Caco-2 (cell line): ENCODE measurements around the gene SERTAD4. TPM values are rescaled to one million over a fixed set of nuclear protein-coding genes. Genes with fewer than 3 reads are reported as not detected.

ENCODE experiments used
- BruUV-seq: library from RNA; stranded (reverse); fragments of 400-500 nt; replicated peaks from 2 replicates; lab custom pipeline; 2021; lab: Mats Ljungman, UMichigan
- CTCF ChIA-PET: fragments of 300-600 bp; sonication (Branson Sonifier 250); formaldehyde crosslinking; loops from one replicate; lab custom pipeline; 2022; ENCODE audit warnings: antibody characterized with exemption; lab: Charles Lee
- POLR2A ChIA-PET: fragments of 300-600 bp; sonication (Branson Sonifier 250); formaldehyde crosslinking; loops from one replicate; lab custom pipeline; 2022; ENCODE audit warnings: antibody characterized with exemption; lab: Charles Lee
- DNase-seq, 2 experiments: peaks; one replicate each; pipeline versions ENCODE4 v3.0.0 to v3.0.0-alpha.2; 2020 to 2022
- H3K27me3 ChIP-seq: replicated peaks from 2 replicates; pipeline ENCODE4 v1.6.0; 2011; ENCODE audit warnings: low read length; ENCODE audit not compliant: control insufficient read depth, insufficient read depth
- H3K36me3 ChIP-seq: 2 replicates; pipeline ENCODE4 v1.5.1; 2011; ENCODE audit warnings: low read length; ENCODE audit not compliant: control insufficient read depth, insufficient read depth
- H3K4me1 ChIP-seq: fragments of 250-450 bp; sonication (Bioruptor Pico); 2 replicates; pipeline ENCODE4 v1.5.1; 2020; ENCODE audit warnings: mild to moderate bottlenecking
- H3K4me3 ChIP-seq: 2 replicates; pipeline ENCODE4 v1.5.1; 2011; ENCODE audit warnings: low read depth, mild to moderate bottlenecking, control low read depth, low read length
- H3K9me3 ChIP-seq: fragments of 250-450 bp; sonication (Bioruptor Pico); 2 replicates; pipeline ENCODE4 v1.5.1; 2020; ENCODE audit warnings: mild to moderate bottlenecking, moderate library complexity
- H3K27ac Mint-ChIP-seq: one replicate; pipeline ENCODE4 v1.8.0; 2022; ENCODE audit warnings: mixed read lengths; ENCODE audit not compliant: unreplicated experiment
- H3K27me3 Mint-ChIP-seq: one replicate; pipeline ENCODE4 v1.8.0; 2022; ENCODE audit warnings: mixed read lengths; ENCODE audit not compliant: insufficient read depth, unreplicated experiment
- H3K36me3 Mint-ChIP-seq: one replicate; pipeline ENCODE4 v1.8.0; 2022; ENCODE audit warnings: mild to moderate bottlenecking, mixed read lengths; ENCODE audit not compliant: insufficient read depth, unreplicated experiment
- H3K4me1 Mint-ChIP-seq: one replicate; pipeline ENCODE4 v1.8.0; 2022; ENCODE audit warnings: low read depth, mixed read lengths; ENCODE audit not compliant: unreplicated experiment
- H3K4me3 Mint-ChIP-seq: one replicate; pipeline ENCODE4 v1.8.0; 2022; ENCODE audit warnings: mild to moderate bottlenecking, moderate library complexity, mixed read lengths; ENCODE audit not compliant: unreplicated experiment
- H3K9me3 Mint-ChIP-seq: one replicate; pipeline ENCODE4 v1.8.0; 2022; ENCODE audit warnings: mixed read lengths; ENCODE audit not compliant: unreplicated experiment
- CTCF ChIP-seq, 2 experiments: fragments of 200-600 bp in 1 of 2; IDR thresholded peaks; 1 replicate in 1 of 2; 2 replicates in 1 of 2; pipeline versions ENCODE4 v1.5.1 to v1.8.0; 2011 to 2022; ENCODE audit warnings: antibody characterized with exemption in 1 of 2, control low read depth in 1 of 2, inconsistent platforms in 1 of 2, low read depth in 1 of 2, low read length in 1 of 2, mild to moderate bottlenecking in 1 of 2, moderate library complexity in 1 of 2; ENCODE audit not compliant: insufficient read depth in 1 of 2, severe bottlenecking in 1 of 2, unreplicated experiment in 1 of 2
- intact Hi-C: fragments of 100-400 bp; cut with micrococcal nuclease; formaldehyde crosslinking; loops from one replicate; pipeline ENCODE4 v1.10.0; 2022; ENCODE audit not compliant: unreplicated experiment
- total RNA-seq: library from RNA; stranded (reverse); gene quantifications from 2 replicates; pipeline ENCODE4 v1.2.3, GENCODE V29; 2022

SERTAD4 gene
- total RNA-seq, 1 experiment from 2014 or later, result 2.8 TPM

DNA sequence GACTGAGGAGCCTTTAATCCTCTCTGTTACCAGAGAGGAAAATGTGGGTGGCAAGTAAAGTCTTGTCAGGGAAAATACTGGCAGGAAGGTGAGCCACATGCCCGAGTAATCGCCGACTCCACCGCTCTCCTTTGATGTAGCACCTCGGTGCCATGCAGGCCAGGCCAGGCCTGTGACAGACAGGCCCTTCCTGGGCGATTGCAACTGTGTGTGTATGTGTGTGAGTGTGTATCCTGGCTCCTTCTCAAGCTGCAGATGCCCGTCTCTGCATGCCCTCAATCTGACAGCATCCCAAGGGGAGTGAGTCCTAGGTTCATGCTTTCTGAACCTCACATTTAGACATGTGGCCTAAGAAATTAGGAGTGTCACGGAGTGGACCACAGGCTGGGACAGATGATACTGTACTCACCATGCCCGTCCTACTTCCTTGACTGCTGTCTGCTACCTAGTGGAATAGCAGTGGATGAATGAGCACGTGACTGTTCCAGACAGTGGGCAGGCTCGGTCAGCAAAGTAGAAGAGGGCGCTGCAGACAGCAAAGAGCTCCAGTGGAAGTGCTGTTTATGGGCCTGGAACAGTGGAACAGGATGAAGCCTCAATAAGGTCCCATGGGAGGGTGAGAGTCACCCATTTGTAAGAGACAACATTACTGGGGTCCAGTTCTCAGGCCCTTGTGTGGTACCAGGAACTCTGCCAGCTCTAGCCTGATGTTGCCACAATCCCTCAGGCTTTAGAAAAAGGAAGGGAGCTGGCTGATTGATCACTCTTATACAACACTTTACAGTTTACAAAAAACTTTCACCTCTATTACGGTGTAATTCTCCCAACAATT is 25.3 kb downstream of the SERTAD4 start:
- no TSS peak for BruUV-seq
- CTCF ChIA-PET, result no interaction called here
- no peaks in the 10 kb centered on the region for H3K27me3 ChIP-seq
- Mint-ChIP-seq H3K4me1 (no peaks in the 10 kb centered on the region), H3K36me3 (no peaks in the 10 kb centered on the region), H3K9me3 (no peaks in the 10 kb centered on the region), H3K27ac (no peak overlapping the region), H3K4me3 (no peak overlapping the region), H3K27me3 (peaks cover 4% of the 10 kb centered on the region)
- H3K9me3 ChIP-seq, result no peaks in the 10 kb centered on the region
- intact Hi-C loops, result no loop called here
- no peak for TF ChIP-seq CTCF (IDR thresholded peaks at IDR 0.05; ENCODE audit: insufficient read depth in 1 of 2, low read depth in 1 of 2, low read length in 1 of 2, severe bottlenecking in 1 of 2, unreplicated experiment in 1 of 2)
- H3K4me3 ChIP-seq, result no peak overlapping the region
- H3K36me3 ChIP-seq, result no peaks in the 10 kb centered on the region
- no peaks in the 10 kb centered on the region for H3K4me1 ChIP-seq
- no peak for DNase-seq
- POLR2A ChIA-PET, result no interaction called here

DNA sequence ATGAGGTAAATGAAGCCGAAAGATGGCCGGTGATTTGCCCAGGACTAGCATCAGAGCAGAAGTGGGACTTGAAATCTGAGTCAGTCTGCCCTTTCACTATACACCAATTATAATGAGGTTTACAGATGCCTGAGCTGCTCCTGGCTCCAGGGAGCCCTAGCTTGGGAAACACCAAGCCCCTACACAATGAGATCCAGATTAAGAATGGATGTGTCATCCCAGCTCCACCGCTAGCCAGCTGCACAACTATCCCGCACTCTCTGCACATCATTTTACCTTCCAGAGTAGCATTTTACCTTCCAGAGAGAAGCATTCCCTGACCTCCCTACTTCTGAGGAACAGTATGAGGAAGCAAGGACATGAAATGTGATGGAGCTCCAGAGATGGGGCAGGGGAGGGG is 27.0 kb downstream of the SERTAD4 start:
- intact Hi-C loops, result no loop called here
- Mint-ChIP-seq H3K27me3 (no peaks in the 10 kb centered on the region), H3K36me3 (no peaks in the 10 kb centered on the region), H3K27ac (no peak overlapping the region), H3K9me3 (no peaks in the 10 kb centered on the region), H3K4me3 (no peak overlapping the region), H3K4me1 (no peaks in the 10 kb centered on the region)
- no peak overlapping the region for H3K4me3 ChIP-seq
- H3K4me1 ChIP-seq, result peaks cover 3% of the 10 kb centered on the region; the same call in 1 of the 2 replicates
- TF ChIP-seq CTCF (IDR thresholded peaks at IDR 0.05; ENCODE audit: insufficient read depth in 1 of 2, low read depth in 1 of 2, low read length in 1 of 2, severe bottlenecking in 1 of 2, unreplicated experiment in 1 of 2), result no peak
- no peaks in the 10 kb centered on the region for H3K36me3 ChIP-seq
- ChIA-PET POLR2A (no interaction called here), CTCF (no interaction called here)
- BruUV-seq, result no TSS peak
- no peaks in the 10 kb centered on the region for H3K9me3 ChIP-seq
- DNase-seq, result no peak
- H3K27me3 ChIP-seq, result no peaks in the 10 kb centered on the region

GRCh38 chr1:210260096-210260495 is 27.5 kb downstream of the SERTAD4 start:
- Mint-ChIP-seq H3K9me3 (no peaks in the 10 kb centered on the region), H3K4me3 (no peak overlapping the region), H3K27me3 (no peaks in the 10 kb centered on the region), H3K27ac (no peak overlapping the region), H3K4me1 (no peaks in the 10 kb centered on the region), H3K36me3 (no peaks in the 10 kb centered on the region)
- peaks cover 9% of the 10 kb centered on the region for H3K4me1 ChIP-seq
- no peaks in the 10 kb centered on the region for H3K9me3 ChIP-seq
- intact Hi-C loops, result no loop called here
- TF ChIP-seq CTCF (IDR thresholded peaks at IDR 0.05; ENCODE audit: insufficient read depth in 1 of 2, low read depth in 1 of 2, low read length in 1 of 2, severe bottlenecking in 1 of 2, unreplicated experiment in 1 of 2), result no peak
- DNase-seq, result no peak
- CTCF ChIA-PET, result no interaction called here
- H3K36me3 ChIP-seq, result no peaks in the 10 kb centered on the region
- H3K4me3 ChIP-seq, result no peak overlapping the region
- POLR2A ChIA-PET, result no interaction called here
- no TSS peak for BruUV-seq
- no peaks in the 10 kb centered on the region for H3K27me3 ChIP-seq
